Measurements from ENCODE around the gene SLC44A3. TPM values are rescaled to one million over a fixed set of nuclear protein-coding genes. Genes with fewer than 3 reads are reported as not detected.
"Not testable (repeated sequence)": the region's sequence is repeated elsewhere in the genome, so short reads cannot be mapped to it uniquely, and the experiment has no call there.

SLC44A3 gene
- total RNA-seq, 4 donors from 2014 or later, result 7.6 to 15.5 (median 10.0) TPM

DNA sequence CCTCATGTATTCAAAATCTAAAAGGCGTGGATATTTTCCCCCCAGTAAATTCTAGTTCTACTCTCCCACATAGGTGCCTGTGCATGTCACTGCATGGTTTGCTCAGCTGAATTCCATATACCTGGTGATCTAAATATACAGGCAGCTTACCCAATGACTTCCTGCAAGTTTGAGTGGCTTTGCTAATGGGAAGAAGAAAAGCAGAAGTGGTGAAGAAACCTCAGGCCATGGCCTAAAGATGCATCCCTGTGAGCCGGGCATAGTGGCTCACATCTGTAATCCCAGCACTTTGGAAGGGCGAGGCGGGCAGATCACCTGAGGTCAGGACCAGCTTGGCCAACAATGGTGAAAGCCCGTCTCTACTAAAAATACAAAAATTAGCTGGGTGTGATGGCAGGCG lies 11.5 kb downstream of the SLC44A3 start:
- Histone ChIP-seq H3K4me3 (no peak overlapping the region), H3K27ac (no peak overlapping the region), H3K36me3 (no peaks in the 10 kb centered on the region), H3K27me3 (no peaks in the 10 kb centered on the region), H3K9me3 (no peaks in the 10 kb centered on the region), H3K4me1 (no peaks in the 10 kb centered on the region)
- TF ChIP-seq, protein P1, sequence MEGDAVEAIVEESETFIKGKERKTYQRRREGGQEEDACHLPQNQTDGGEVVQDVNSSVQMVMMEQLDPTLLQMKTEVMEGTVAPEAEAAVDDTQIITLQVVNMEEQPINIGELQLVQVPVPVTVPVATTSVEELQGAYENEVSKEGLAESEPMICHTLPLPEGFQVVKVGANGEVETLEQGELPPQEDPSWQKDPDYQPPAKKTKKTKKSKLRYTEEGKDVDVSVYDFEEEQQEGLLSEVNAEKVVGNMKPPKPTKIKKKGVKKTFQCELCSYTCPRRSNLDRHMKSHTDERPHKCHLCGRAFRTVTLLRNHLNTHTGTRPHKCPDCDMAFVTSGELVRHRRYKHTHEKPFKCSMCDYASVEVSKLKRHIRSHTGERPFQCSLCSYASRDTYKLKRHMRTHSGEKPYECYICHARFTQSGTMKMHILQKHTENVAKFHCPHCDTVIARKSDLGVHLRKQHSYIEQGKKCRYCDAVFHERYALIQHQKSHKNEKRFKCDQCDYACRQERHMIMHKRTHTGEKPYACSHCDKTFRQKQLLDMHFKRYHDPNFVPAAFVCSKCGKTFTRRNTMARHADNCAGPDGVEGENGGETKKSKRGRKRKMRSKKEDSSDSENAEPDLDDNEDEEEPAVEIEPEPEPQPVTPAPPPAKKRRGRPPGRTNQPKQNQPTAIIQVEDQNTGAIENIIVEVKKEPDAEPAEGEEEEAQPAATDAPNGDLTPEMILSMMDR (IDR thresholded peaks at IDR 0.05), result no peak
- TF ChIP-seq POLR2AphosphoS5 (IDR thresholded peaks at IDR 0.05) (no peak), EP300 (IDR thresholded peaks at IDR 0.05) (no peak), POLR2A (IDR thresholded peaks at IDR 0.05) (no peak)
- WGBS, result 91% methylated on average over 6 of the region's 6 CpGs
- no peak for DNase-seq (ENCODE audit: low spot score in 2 of 2)

DNA sequence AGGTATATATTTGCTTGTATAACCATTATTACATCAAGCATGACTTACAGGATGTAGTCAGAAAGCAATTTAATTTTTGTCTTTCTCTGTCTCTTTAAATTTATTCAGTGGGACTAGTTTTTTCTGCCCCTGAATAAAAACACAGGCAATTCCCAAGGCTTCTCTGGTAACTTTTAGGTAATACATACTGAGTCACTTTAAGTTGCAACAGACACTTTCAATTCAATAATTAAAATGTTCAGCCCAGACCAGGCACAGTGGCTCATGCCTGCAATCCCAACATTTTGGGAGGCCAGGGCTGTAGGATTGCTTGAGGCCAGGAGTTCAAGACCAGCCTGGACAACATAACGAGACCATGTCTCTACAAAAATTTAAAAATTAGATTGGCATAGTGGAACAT lies 12.3 kb downstream of the SLC44A3 start:
- H3K4me1 ChIP-seq, result no peaks in the 10 kb centered on the region
- 94% methylated on average over 1 of the region's 1 CpG for WGBS
- no peak for TF ChIP-seq POLR2A (IDR thresholded peaks at IDR 0.05)
- no peak for TF ChIP-seq EP300 (IDR thresholded peaks at IDR 0.05)
- no peak for TF ChIP-seq POLR2AphosphoS5 (IDR thresholded peaks at IDR 0.05)

GRCh38 chr1:94832931-94833585 lies 12.9 kb downstream of the SLC44A3 start:
- no peaks in the 10 kb centered on the region for H3K9me3 ChIP-seq
- no peaks in the 10 kb centered on the region for H3K27me3 ChIP-seq
- no peak overlapping the region for H3K27ac ChIP-seq
- 78% methylated on average over 6 of the region's 6 CpGs for WGBS
- TF ChIP-seq, protein P1 (IDR thresholded peaks at IDR 0.05), result no peak
- TF ChIP-seq POLR2AphosphoS5 (IDR thresholded peaks at IDR 0.05) (no peak), EP300 (IDR thresholded peaks at IDR 0.05) (no peak), POLR2A (IDR thresholded peaks at IDR 0.05) (no peak)
- H3K36me3 ChIP-seq, result no peaks in the 10 kb centered on the region
- H3K4me1 ChIP-seq, result no peaks in the 10 kb centered on the region
- H3K4me3 ChIP-seq, result no peak overlapping the region
- no peak for DNase-seq (ENCODE audit: low spot score in 2 of 2)

More for the DNA sequence above, 12.3 kb downstream of the SLC44A3 start:
- H3K4me3 ChIP-seq, result no peak overlapping the region
- H3K27me3 ChIP-seq, result no peaks in the 10 kb centered on the region
- no peaks in the 10 kb centered on the region for H3K36me3 ChIP-seq
- H3K9me3 ChIP-seq, result no peaks in the 10 kb centered on the region
- H3K27ac ChIP-seq, result no peak overlapping the region
- DNase-seq (ENCODE audit: low spot score in 2 of 2), result no peak

- H3K36me3 ChIP-seq, result no peaks in the 10 kb centered on the region
- 74% methylated on average over 2 of the region's 2 CpGs for WGBS
- no peaks in the 10 kb centered on the region for H3K9me3 ChIP-seq
- no peak for DNase-seq (ENCODE audit: low spot score in 2 of 2)
- H3K27ac ChIP-seq, result no peak overlapping the region
- no peak overlapping the region for H3K4me3 ChIP-seq
- no peaks in the 10 kb centered on the region for H3K27me3 ChIP-seq
- no peaks in the 10 kb centered on the region for H3K4me1 ChIP-seq
- no peak for TF ChIP-seq POLR2A (IDR thresholded peaks at IDR 0.05)
- TF ChIP-seq, protein P1 (IDR thresholded peaks at IDR 0.05), result no peak
- no peak for TF ChIP-seq POLR2AphosphoS5 (IDR thresholded peaks at IDR 0.05)
- no peak for TF ChIP-seq EP300 (IDR thresholded peaks at IDR 0.05)
These were observed 16.7 kb downstream of the SLC44A3 start for GRCh38 chr1:94836891-94837290.

GRCh38 chr1:94840381-94840780 lies 20.2 kb downstream of the SLC44A3 start:
- H3K27me3 ChIP-seq; DNase-seq (ENCODE audit: low spot score in 2 of 2); H3K36me3 ChIP-seq; H3K4me1 ChIP-seq; H3K9me3 ChIP-seq; H3K27ac ChIP-seq; H3K4me3 ChIP-seq: not testable (repeated sequence)
- WGBS, result 94% methylated on average over 9 of the region's 9 CpGs

DNA sequence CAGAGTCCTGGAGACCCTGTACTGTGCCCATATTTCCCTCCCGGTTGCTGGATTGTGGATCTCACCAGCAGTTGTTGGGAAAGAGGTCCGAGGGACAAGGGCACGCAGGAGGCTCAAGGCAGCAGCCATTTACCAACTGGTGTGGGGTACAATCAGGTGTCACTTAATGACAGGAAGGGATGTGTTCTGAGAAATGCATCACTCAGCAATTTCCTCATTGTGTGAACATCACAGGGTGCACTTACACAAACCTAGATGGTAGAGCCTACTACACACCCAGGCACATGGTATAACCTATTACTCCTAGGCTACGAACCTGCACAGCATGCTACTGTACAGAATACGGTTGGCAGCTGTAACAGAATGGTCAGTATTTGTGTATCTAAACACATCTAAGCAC lies 20.7 kb downstream of the SLC44A3 start:
- WGBS, result 97% methylated on average over 5 of the region's 5 CpGs
- Histone ChIP-seq H3K36me3 (no peaks in the 10 kb centered on the region), H3K4me1 (no peaks in the 10 kb centered on the region), H3K27me3 (no peaks in the 10 kb centered on the region), H3K9me3 (no peaks in the 10 kb centered on the region), H3K27ac (no peak overlapping the region), H3K4me3 (no peak overlapping the region)
- no peak for DNase-seq (ENCODE audit: low spot score in 2 of 2)
- TF ChIP-seq POLR2A (IDR thresholded peaks at IDR 0.05), result no peak
- TF ChIP-seq POLR2AphosphoS5 (IDR thresholded peaks at IDR 0.05), result no peak
- no peak for TF ChIP-seq EP300 (IDR thresholded peaks at IDR 0.05)
- TF ChIP-seq, protein P1 (IDR thresholded peaks at IDR 0.05), result no peak
